Measurements from ENCODE around the gene ZNF454.

Gene ZNF454

GRCh38 chr5:178993236-178993765 is 52.3 kb downstream of the ZNF454 start:
- DNase-seq (no peak), ATAC-seq (no peak)

DNA sequence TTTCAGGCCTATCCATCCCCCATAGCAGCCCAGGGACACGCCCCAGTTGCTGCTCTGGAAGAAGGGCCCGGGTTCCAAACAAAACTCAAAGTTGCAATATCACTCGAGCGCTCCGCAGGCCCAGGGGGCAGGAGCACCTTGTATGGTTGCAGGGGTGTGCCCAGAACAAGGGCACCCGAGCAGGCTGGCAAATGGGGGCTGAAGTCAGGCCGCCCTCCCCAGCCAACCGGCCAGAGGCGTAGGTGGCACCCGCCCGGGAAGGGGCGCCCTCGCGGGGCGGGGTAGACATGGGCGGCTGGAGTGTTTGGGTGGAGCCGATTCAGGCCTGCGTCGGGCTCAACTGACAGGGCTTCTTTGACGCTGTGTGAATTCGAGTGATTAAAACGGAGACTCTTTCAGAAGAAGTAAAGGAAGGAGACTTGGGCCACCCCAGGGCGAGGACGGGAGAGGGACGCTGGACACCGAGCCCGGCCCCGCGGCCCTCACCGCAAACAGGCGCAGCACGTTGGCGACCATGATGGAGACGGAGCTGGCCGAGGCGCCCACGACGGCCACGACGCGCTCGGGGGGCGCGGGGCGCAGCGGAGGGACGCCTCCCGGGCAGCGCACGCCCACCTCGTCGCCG is 53.1 kb downstream of the ZNF454 start:
- ATAC-seq, result no peak

DNA sequence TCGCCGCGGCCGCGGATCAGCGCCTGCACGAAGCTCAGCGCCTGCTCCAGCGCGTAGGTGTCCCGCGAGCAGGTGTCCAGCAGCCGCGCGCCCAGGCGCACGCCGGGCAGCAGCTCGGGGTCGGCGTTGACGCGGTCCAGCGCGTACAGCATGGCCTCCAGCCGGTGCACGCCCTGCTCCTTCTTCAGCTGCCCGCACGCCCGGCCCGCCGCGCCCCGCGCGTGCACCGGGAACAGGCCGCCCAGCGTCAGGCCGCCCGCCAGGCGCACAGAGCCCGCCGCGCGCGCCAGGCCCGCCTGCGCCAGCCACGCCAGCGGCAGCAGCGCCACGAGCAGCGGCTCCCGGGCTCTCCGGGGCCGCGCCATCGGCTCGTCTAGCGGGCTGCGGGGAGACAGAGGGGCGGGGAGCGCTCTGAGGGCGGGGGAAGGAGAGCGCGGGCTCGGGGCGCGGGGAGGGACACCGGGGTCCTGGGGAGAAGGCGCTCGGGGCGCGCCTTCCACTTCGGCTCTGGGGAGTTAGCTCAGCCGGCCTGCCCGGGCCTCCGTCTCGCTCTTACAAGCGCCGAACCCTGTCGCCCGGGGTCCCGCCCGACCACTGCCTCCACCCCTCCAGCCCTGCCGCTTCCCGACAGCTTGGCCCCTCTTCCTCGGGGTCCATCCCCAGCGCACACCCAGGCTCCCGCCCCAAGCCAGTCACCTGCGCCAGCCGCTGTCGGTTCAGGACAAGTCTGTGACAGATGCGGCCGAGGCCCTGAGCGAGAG is 53.8 kb downstream of the ZNF454 start, which contains the start of gene GRM6:
Gene GRM6, minus strand, starts transcription at position 741 of the 761 bp plus-strand sequence. Its CDS starts 376 bp downstream, at position 365.
- ATAC-seq (no peak), DNase-seq (no peak)

More for the DNA sequence above, 53.1 kb downstream of the ZNF454 start:
- DNase-seq, result no peak

- no peak for DNase-seq
- no peak for ATAC-seq
Measured at GRCh38 chr5:178995341-178995690, 54.3 kb downstream of the ZNF454 start.

GRCh38 chr5:178996156-178996555 is 55.2 kb downstream of the ZNF454 start:
- ATAC-seq, result no peak
- DNase-seq, result no peak

- ATAC-seq (no peak), DNase-seq (no peak)
Measured at GRCh38 chr5:178997191-178997590, 56.2 kb downstream of the ZNF454 start.

- ATAC-seq (no peak), DNase-seq (no peak)
Measured at GRCh38 chr5:178998441-178998840, 57.4 kb downstream of the ZNF454 start.

- ATAC-seq (no peak), DNase-seq (no peak)
Measured at GRCh38 chr5:179006564-179006963, 65.6 kb downstream of the ZNF454 start.

- DNase-seq, result no peak
- no peak for ATAC-seq
Measured at GRCh38 chr5:179008667-179009066, 67.7 kb downstream of the ZNF454 start.
